Skeletal muscle satellite cell (primary cell): ENCODE data around the gene WDR81.
A peak's percentile ranks its signal among the peaks of the same experiment; 100 is the strongest.
"Not testable (repeated sequence)": the region's sequence is repeated elsewhere in the genome, so short reads cannot be mapped to it uniquely, and the experiment has no call there.

ENCODE experiments used
- H3K27me3 ChIP-seq: 2 replicates; pipeline ENCODE4 v1.7.0; 2013; ENCODE audit warnings: low read length; ENCODE audit not compliant: control insufficient read depth, insufficient read depth
- H3K36me3 ChIP-seq: 2 replicates; pipeline ENCODE4 v1.7.0; 2013; ENCODE audit warnings: mild to moderate bottlenecking, control low read depth, low read length; ENCODE audit not compliant: insufficient read depth
- H3K4me1 ChIP-seq: 2 replicates; pipeline ENCODE4 v1.7.0; 2013; ENCODE audit warnings: low read length; ENCODE audit not compliant: control insufficient read depth, insufficient read depth
- H3K4me2 ChIP-seq: 2 replicates; pipeline ENCODE4 v1.7.0; 2013; ENCODE audit warnings: mild to moderate bottlenecking, low read length
- H3K4me3 ChIP-seq: 2 replicates; pipeline ENCODE4 v1.7.0; 2013; ENCODE audit warnings: low read length
- H3K9ac ChIP-seq: 2 replicates; pipeline ENCODE4 v1.7.0; 2013; ENCODE audit warnings: mild to moderate bottlenecking, low read depth, low read length, moderate library complexity
- H3K9me3 ChIP-seq: replicated peaks from 2 replicates; pipeline ENCODE4 v1.7.0; 2013; ENCODE audit warnings: mild to moderate bottlenecking, control low read depth, low read length

Gene WDR81

DNA sequence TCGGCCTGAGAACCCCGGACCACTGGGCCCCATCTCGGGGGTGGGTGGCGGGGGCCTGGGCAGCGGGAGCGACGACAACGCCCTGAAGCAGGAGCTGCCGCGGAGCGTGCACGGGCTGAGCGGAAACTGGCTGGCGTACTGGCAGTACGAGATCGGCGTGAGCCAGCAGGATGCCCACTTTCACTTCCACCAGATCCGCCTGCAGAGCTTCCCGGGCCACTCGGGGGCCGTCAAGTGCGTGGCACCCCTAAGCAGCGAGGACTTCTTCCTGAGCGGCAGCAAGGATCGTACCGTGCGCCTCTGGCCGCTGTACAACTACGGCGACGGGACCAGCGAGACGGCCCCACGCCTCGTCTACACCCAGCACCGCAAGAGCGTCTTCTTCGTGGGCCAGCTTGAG is 9.3 kb downstream of the WDR81 start:
- Histone ChIP-seq H3K9me3 (no peaks in the 10 kb centered on the region), H3K27me3 (no peaks in the 10 kb centered on the region), H3K4me3 (no peak overlapping the region), H3K9ac (no peak overlapping the region), H3K4me1 (peaks cover 31% of the 10 kb centered on the region), H3K4me2 (no peak overlapping the region), H3K36me3 (peaks cover 29% of the 10 kb centered on the region)

DNA sequence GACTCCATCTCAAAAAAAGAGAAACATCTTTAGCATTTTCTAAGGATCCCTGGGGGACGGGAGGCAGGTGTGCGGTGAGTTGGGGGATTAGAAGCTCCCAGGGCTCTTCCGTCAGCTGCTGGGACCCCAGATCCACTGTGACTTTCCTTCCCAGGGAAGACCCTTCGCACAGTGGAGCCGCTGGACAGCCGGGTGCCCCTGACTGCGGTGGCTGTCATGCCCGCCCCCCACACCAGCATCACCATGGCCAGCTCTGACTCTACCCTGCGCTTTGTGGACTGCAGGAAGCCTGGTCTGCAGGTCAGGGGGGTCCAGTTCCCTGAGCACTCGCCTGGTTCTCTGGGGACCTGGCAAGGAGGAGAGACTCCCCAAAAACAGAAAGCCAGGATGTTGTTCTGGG is 10.9 kb downstream of the WDR81 start:
- Histone ChIP-seq H3K4me2 (no peak overlapping the region), H3K27me3 (no peaks in the 10 kb centered on the region), H3K9ac (no peak overlapping the region), H3K36me3 (peaks cover 29% of the 10 kb centered on the region), H3K4me1 (peaks cover 25% of the 10 kb centered on the region), H3K4me3 (no peak overlapping the region), H3K9me3 (no peaks in the 10 kb centered on the region)

DNA sequence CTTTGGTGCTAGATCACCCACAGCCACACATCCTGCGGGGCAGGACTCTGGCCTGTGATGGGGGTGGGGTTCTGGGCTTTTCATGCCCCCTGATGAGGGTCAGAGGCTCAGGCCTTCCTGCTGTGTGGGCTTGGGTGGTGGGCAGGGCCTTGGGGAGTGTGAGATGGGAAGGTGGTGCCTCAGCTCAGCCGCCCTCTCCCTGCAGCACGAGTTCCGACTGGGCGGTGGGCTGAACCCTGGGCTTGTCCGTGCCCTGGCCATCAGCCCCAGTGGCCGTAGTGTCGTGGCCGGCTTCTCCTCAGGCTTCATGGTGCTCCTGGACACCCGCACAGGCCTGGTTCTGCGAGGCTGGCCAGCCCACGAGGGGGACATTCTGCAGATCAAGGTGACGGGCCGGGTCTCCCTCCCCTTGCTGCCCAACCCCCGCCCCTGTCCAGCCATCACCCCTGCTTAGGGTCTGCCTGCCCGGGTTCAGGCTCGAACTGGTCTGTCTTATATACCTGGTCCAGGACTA is 11.4 kb downstream of the WDR81 start:
- H3K27me3 ChIP-seq: no peaks in the 10 kb centered on the region
- H3K36me3 ChIP-seq: peaks cover 29% of the 10 kb centered on the region
- no peaks in the 10 kb centered on the region for H3K9me3 ChIP-seq
- no peak overlapping the region for H3K9ac ChIP-seq
- peaks cover 20% of the 10 kb centered on the region for H3K4me1 ChIP-seq
- H3K4me2 ChIP-seq: no peak overlapping the region
- no peak overlapping the region for H3K4me3 ChIP-seq

DNA sequence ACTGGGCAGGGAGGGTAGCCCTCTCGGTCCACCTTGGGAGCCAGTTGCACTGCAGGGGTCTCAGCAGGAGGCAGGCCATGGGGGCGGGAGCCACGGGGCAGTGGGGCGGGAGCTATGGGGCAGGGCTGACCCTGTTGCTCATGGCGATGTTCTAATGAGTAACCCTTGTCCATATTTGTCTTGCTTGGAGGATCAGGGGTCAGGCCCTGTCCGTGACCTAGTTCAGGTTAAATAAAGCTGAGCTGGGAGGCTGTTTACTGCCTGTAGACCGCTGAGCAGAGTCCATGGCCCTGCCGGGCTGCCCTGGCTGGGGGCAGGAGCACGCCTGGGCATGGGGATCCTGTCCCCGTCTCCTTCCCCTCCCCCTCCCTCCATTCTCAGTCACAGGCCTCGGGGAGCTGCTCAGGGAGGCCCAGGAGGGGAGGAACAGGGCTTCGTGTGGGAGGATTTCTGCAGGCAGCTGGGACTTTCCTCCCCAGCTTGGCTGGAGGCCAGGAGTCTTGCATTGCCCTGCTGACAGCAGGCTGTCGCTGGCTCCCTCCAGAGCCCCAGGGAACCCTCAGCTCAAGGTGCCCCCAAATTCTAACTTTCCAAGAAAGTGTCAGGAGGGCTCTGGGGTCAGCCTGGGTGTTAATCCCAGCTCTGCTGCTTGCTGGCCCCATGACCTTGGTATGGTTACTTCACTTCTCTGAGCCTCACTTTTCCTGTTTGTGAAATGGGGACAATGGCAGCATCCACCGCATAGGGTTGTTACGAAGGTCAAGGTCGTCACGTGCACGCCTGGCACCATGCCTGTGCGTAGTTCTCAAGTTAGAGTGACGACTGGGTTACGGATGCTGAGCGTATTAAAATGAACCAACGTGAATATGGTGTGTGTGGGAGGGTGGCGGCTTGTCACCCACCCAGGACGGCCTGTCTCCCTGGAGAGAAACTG is 12.1 kb downstream of the WDR81 start:
- H3K9me3 ChIP-seq: no peaks in the 10 kb centered on the region
- H3K9ac ChIP-seq: no peak overlapping the region
- H3K36me3 ChIP-seq: peaks cover 29% of the 10 kb centered on the region
- no peak overlapping the region for H3K4me3 ChIP-seq
- H3K4me2 ChIP-seq: peak overlapping the region; percentile 66
- H3K27me3 ChIP-seq: no peaks in the 10 kb centered on the region
- H3K4me1 ChIP-seq: peaks cover 13% of the 10 kb centered on the region

DNA sequence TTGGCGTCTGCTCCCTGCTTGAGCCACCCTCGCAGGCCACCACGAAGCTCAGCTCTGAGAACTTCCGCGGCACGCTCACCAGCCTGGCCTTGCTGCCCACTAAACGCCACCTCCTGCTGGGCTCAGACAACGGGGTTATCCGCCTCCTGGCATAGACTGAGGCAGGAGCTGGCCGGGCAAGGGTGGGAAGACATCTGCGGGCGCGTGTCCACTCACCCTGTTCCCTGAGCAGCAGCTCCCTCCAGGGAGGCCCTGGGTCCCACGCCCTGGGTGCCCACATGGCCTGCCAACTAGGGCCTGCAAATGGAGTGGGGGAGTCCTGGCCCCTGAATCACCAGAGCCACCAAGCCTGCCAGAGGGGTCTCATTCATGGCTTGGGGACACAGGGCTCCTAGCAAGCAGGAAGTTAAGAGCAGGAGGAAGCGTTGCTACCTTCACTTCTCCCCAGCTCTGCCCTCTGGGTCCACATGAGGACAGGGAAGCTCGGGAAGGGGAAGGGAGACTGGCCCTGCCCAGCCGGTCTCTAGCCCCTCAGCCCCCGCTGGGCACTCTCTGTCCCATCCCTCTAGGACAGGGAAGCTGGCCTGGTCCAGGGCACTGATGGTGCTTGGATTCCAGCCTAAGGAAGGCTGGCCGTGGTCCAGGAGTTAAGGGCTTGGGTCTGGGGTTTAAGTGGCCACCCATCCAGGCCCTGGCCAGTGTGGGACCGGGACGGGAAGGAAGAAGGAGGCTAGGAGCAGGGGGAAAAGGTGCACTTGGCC is 13.2 kb downstream of the WDR81 start:
- no peak overlapping the region for H3K4me3 ChIP-seq
- H3K4me2 ChIP-seq: no peak overlapping the region
- H3K4me1 ChIP-seq: peaks cover 12% of the 10 kb centered on the region
- H3K9ac ChIP-seq: no peak overlapping the region
- H3K9me3 ChIP-seq: no peaks in the 10 kb centered on the region
- no peaks in the 10 kb centered on the region for H3K27me3 ChIP-seq
- H3K36me3 ChIP-seq: peaks cover 24% of the 10 kb centered on the region

DNA sequence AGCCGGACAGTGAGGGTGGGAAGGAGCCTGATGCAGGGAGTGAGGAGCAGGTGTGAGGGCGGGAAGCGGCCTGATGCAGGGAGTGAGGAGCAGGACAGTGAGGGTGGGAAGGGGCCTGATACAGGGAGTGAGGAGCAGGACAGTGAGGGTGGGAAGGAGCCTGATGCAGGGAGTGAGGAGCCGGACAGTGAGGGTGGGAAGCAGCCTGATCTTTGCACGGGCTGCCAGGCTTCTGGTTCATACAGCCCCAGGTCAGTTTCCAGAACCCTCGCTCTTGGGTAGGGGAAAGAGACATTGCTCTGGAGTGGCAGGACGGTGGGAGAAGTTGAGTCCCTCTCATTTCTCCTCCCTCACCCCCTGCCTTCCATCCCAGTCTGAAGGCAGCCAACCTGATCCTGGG is 17.4 kb downstream of the WDR81 start:
- H3K36me3 ChIP-seq: peaks cover 13% of the 10 kb centered on the region
- H3K4me3 ChIP-seq, H3K4me1 ChIP-seq, H3K27me3 ChIP-seq, H3K9ac ChIP-seq, H3K4me2 ChIP-seq, H3K9me3 ChIP-seq: not testable (repeated sequence)

DNA sequence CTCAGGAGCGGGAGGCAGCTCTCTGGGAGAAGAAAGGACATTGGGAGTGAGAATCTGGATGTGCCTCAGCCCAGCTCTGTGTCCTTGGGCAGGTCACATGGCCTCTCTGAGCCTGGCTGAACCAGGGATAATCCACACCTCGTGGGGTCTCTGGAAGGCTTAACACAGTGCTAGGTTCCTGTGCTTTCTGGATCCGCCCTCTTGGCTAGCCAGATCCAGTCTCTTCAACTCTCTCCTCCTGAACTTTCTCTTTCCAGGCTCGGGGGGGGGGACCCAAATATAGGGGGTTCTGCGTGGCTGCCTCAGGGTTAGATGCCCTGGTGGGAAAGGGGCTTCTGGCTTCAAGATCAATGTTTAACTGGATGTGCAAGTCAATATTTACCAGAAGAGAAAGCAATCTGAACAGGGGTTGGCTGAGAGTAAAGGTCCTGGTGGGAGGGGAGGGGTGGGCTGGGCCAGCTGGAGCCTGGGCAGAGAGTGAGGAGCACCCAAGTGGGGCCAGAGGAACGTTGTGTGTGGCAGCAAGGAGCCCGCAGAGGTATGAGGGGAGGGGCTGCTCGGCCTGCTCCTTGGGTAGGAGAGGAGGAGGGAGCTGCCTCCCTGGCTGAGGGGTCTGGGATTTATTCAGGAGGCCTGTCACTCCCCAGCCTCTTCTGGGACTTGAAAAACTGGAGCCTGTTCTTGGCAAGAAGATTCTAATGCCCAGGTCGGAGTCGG is 18.0 kb downstream of the WDR81 start, which contains the start of gene SERPINF2:
SERPINF2 (plus strand) TSS at position 501 of the 717 bp plus-strand sequence. CDS start 2,125 bp downstream, outside the sequence.
- no peak within 1 kb of the TSS for H3K4me2 ChIP-seq
- no peaks in the 10 kb centered on the region for H3K27me3 ChIP-seq
- peaks cover 6% of the 10 kb centered on the region for H3K4me1 ChIP-seq
- peaks cover 7% of the 10 kb centered on the region for H3K36me3 ChIP-seq
- no peak within 1 kb of the TSS for H3K9ac ChIP-seq
- no peaks in the 10 kb centered on the region for H3K9me3 ChIP-seq
- H3K4me3 ChIP-seq: no peak within 1 kb of the TSS

DNA sequence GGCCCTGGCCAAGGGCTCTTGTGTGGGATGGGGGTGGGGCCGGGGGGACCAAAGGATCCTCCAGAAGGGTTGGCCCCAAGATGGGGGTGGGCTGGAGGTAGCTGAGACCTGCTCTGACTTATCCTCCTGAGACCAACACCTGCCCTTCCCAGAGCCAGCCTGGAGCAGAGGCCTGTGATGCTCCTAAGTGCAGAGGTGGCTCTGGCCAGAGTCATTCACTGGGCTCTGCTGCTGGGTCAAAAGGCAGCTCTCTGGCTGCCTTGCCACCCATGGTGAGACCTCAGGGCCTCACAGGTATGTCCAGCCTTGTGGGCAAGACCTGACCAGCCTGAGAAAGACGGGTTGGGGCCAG is 18.6 kb downstream of the WDR81 start:
- Histone ChIP-seq H3K36me3 (peaks cover 1% of the 10 kb centered on the region), H3K4me3 (no peak overlapping the region), H3K4me2 (no peak overlapping the region), H3K4me1 (peaks cover 6% of the 10 kb centered on the region), H3K27me3 (no peaks in the 10 kb centered on the region), H3K9me3 (no peaks in the 10 kb centered on the region), H3K9ac (no peak overlapping the region)

DNA sequence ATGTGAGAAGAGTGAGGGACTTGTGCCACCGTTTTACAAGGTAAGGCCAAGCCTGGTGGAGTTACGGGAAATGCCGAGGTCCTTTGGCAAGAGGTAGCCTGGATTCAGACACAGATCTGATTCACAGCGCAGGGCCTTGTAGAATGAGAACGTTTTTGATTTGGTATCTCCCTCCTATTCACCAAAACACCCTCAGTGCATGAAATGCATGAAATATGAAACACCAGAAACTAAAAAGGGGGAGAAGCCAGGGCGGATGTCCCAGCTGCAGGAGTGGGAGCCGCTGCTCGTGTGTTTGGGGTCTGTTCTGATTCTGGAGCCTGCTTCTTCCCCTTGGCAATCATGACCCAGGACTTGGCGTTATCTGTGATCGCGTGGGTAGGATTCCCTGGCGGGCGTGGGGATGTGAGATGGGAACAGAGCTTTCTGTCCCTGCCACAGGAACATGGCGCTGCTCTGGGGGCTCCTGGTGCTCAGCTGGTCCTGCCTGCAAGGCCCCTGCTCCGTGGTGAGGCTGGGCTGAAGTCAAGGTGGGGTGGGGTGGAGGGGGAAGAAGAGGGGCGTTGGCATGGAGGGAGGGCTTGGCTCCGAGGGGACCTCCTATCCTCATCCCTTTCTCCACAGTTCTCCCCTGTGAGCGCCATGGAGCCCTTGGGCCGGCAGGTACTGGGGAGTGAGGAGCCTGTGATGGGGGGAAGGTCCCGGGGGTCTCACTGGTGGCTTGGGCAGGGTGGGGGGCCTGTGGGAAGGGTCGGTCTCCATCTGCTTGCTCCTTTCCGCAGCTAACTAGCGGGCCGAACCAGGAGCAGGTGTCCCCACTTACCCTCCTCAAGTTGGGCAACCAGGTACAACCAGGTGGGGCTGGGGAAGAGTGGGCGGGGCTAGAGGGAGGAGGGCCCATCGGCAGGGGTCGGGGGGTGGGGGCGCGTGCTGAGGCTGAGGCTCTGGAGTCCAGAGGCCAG is 20.3 kb downstream of the WDR81 start:
- Histone ChIP-seq H3K36me3 (no peaks in the 10 kb centered on the region), H3K4me1 (peaks cover 6% of the 10 kb centered on the region), H3K4me3 (no peak overlapping the region), H3K27me3 (no peaks in the 10 kb centered on the region), H3K9me3 (peaks cover 2% of the 10 kb centered on the region), H3K4me2 (peak overlapping the region; percentile 51), H3K9ac (no peak overlapping the region)

DNA sequence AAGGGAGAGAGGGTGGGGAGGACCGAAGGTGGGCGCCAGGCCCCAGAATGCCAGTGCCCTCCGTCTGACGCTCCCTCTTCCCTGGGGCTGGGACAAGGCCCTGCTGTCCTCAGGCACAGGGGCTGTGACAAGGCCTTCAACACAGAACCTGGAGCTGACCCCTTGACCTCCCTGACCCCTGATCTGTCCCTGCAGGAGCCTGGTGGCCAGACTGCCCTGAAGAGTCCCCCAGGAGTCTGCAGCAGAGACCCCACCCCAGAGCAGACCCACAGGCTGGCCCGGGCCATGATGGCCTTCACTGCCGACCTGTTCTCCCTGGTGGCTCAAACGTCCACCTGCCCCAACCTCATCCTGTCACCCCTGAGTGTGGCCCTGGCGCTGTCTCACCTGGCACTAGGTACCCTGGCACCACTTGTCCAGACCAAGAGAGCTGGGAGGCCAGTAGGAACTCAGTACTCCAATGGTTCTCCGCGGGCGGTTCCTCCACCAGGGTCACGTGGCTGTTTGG is 21.1 kb downstream of the WDR81 start:
- Histone ChIP-seq H3K27me3 (no peaks in the 10 kb centered on the region), H3K4me1 (peaks cover 6% of the 10 kb centered on the region), H3K36me3 (no peaks in the 10 kb centered on the region), H3K4me2 (no peak overlapping the region), H3K9me3 (peaks cover 2% of the 10 kb centered on the region), H3K4me3 (no peak overlapping the region), H3K9ac (no peak overlapping the region)
